ENCODE measurements around the gene SNX12.
A peak's percentile ranks its signal among the peaks of the same experiment; 100 is the strongest.

Gene SNX12

DNA sequence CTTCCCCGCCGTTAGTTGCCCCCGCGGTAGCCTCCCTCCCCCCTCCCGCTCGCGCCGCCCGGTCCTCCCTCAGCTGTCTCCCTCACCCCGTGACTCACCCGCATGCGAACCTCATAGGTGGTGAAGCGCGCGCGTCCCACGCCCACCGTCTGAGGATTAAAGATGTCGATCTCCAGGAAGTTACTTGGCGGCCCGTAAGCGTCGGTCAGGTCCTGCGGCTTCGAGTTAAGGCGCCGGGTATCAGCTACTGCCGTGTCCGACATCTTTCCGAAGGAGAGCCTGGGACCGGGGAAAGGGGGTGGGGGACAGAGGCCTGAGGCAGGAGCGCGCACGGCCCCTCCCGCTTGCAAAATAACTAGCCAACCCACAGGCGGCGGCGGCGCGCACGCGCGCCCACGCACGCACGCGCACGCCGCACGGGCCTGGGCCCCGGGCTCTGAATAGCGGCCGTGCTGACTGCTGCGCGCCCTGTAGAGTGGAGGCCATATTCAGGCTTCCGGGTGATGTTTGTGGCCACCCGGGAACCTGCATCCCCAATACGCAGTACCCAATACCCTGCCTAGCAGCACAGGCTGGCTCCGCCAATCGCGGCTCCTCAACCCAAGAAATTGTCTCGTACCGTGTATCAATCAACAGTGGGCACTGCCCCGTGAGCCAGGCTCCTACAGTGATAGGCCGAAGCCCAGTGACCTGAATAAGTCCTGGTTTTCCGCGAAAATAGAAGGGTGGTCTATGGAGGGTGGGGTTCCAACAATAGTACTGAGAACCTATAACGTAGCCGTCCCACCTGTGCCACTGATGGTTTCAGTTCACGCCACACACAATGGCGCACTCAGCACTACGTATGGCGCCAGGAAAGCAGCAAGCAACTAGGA lies at the start of gene SNX12:
Gene SNX12, minus strand, starts transcription at position 291 of the 875 bp plus-strand sequence. Its CDS starts 28 bp downstream, at position 263.
- DNase-seq = peak; percentile 53 to 66

GRCh38 chrX:71117358-71117757 lies 49.2 kb upstream of the SNX12 start:
- DNase-seq = no peak

- DNase-seq = no peak
Measured at GRCh38 chrX:71111921-71112431, 43.8 kb upstream of the SNX12 start.

GRCh38 chrX:71111141-71111843 lies 43.2 kb upstream of the SNX12 start, which contains the start of gene IL2RG:
Gene IL2RG (minus strand): TSS chrX:71111577. CDS start chrX:71111539, 38 bp downstream.
- no peak for DNase-seq

- no peak for DNase-seq
Measured at GRCh38 chrX:71109051-71109450, 40.9 kb upstream of the SNX12 start.

DNA sequence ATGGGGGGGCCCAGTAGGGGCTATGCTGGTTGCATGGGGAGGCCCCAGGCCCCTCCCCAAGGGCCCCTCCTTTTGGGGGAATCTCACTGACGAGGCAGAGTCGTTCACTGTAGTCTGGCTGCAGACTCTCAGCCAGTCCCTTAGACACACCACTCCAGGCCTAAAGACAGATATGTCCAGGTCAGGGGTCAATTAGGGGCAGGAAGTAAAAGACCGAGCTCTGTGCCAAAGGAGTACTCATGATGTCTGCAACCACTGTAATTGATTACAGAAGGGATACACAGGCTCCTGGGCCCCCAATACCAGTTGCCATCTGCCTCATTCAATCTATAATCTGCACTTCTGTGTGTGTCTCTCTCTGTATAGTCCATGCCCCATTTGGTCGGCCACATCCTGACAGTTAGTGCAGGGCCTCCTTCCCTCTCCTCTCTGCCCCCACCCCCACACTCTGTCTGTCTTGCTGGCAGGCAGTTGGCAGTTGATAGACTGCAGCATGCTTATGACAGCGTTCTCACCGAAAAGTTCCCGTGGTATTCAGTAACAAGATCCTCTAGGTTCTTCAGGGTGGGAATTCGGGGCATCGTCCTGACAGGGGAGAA lies 39.7 kb upstream of the SNX12 start:
- no peak for DNase-seq

DNA sequence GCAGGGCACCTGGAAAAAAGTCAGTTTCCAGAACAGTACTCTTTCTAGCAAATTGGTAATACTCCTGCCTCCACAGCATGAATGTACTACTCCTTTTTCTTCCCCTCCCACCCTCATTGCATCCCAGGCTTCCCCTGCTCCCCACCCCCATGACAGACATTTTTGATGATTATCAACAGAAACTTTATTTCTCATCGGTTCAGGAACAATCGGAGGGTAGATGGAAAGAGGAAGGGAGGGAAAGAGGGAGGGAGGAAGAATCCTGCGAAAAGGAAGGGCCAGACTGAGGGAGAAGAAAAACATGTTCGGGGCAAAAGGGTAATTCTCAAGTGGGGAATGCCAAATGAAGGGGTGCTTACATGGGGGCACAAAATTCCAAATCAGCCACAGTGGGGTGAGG lies 39.1 kb upstream of the SNX12 start:
- no peak for DNase-seq

DNA sequence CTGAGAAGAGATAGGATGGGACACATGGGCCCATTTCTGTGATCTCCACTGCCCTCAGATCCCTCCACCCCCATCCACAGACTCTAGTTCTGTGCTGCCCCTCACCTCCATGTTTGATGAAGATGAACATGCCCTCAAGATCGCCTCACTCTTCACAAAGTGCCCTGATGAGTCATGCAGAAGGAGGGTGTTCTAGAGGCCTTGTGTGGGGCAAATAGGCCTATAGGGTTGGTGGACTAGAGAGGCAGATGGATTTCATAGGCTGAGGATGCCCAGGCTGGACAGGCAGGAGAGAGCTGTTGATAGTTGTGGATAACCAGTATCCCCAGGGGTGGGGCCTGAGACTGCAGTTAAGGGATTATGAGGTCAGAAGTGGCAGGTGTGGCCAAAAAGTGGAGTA lies 38.3 kb upstream of the SNX12 start, which contains the start of gene CXorf65:
Gene CXorf65, minus strand, starts transcription at position 314 of the 400 bp plus-strand sequence. Its CDS starts 184 bp downstream, at position 130.
- DNase-seq = no peak

- no peak for DNase-seq
Measured at GRCh38 chrX:71105628-71106027, 37.5 kb upstream of the SNX12 start.

GRCh38 chrX:71103110-71103983 lies 35.2 kb upstream of the SNX12 start:
- no peak for DNase-seq

GRCh38 chrX:71102292-71102691 lies 34.2 kb upstream of the SNX12 start:
- DNase-seq = no peak

DNA sequence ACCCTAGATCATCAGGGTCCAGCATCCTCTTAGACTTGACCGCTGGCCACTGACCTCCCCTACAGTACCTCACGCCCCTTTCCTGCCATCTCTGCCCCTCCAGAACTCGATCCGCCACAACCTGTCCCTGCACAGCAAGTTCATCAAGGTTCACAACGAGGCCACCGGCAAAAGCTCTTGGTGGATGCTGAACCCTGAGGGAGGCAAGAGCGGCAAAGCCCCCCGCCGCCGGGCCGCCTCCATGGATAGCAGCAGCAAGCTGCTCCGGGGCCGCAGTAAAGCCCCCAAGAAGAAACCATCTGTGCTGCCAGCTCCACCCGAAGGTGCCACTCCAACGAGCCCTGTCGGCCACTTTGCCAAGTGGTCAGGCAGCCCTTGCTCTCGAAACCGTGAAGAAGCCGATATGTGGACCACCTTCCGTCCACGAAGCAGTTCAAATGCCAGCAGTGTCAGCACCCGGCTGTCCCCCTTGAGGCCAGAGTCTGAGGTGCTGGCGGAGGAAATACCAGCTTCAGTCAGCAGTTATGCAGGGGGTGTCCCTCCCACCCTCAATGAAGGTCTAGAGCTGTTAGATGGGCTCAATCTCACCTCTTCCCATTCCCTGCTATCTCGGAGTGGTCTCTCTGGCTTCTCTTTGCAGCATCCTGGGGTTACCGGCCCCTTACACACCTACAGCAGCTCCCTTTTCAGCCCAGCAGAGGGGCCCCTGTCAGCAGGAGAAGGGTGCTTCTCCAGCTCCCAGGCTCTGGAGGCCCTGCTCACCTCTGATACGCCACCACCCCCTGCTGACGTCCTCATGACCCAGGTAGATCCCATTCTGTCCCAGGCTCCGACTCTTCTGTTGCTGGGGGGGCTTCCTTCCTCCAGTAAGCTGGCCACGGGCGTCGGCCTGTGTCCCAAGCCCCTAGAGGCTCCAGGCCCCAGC lies 32.7 kb upstream of the SNX12 start:
- DNase-seq = no peak

- DNase-seq = no peak
Measured at GRCh38 chrX:71099736-71100135, 31.6 kb upstream of the SNX12 start.

DNA sequence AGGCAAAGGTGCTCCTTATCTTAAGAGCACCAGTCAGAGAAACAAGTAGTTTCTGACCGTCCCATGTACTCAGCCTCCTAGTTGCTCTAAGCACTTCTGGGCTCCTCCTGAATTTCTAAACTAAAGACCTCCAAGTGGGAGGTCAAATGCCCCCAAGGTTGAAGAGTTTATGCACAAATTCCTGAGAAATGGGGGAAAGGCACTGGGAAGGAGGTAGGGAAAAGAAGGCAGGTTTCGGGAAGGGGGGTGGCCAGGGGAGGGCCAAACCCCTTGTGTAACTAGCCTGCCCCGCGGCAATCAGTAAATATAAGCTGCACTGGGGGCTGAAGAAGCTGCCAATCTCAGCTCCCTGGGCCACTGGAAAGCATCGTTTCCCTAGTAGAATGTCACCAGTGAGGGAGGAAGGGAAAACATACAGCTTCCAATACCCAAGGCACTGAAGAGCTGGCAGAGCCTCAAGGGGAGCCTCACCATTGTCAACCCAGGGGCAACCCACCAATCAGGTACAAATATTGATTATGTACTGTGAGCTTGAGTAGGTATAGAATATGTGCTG lies 30.9 kb upstream of the SNX12 start:
- DNase-seq = no peak

GRCh38 chrX:71098302-71098701 lies 30.2 kb upstream of the SNX12 start:
- DNase-seq = no peak

GRCh38 chrX:71096760-71097032 lies 28.6 kb upstream of the SNX12 start:
- no peak for DNase-seq

- DNase-seq = no peak
Measured at GRCh38 chrX:71095981-71096759, 28.0 kb upstream of the SNX12 start.

GRCh38 chrX:71095555-71095980 lies 27.4 kb upstream of the SNX12 start, which contains the start of gene FOXO4:
Gene FOXO4 (plus strand): TSS chrX:71095851. CDS start chrX:71096529, 678 bp downstream.
- peak; percentile 19 to 69 for DNase-seq

DNA sequence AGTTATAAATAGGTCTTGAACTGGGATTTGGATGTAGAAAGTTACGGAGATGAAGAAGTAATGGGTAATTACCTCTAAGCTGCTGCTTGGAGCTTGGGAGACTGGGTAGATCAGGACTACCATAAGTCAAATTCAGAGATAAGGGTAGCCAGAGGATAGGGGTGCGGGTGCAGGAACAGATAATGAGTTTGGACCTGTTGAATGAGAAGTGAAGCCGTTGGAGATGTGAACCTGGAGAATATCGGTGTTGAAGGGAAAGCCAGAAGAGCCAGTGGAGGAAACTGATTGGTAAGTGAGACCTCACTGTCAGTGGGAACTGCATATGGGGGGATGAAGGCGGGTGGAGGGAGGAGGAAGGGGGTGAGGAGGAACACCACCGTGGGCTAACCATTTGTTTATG lies 26.9 kb upstream of the SNX12 start:
- no peak for DNase-seq

GRCh38 chrX:71091263-71091662 lies 23.1 kb upstream of the SNX12 start:
- no peak for DNase-seq
